AG04449 (cell line): ENCODE results near the gene KIF15.

ENCODE experiments used
- CTCF ChIA-PET: fragments of 350-600 bp; formaldehyde crosslinking; extraction: SDS; loops from one replicate; lab custom pipeline; 2021; ENCODE audit warnings: antibody characterized with exemption; lab: Yijun Ruan, JAX
- POLR2A ChIA-PET: fragments of 400-600, 350-600 bp; formaldehyde crosslinking; extraction: SDS; loops from one replicate; lab custom pipeline; 2020; ENCODE audit warnings: antibody characterized with exemption, inconsistent platforms; lab: Yijun Ruan, JAX
- DNase-seq: peaks from one replicate; pipeline ENCODE4 v3.0.0-alpha.2; 2010; ENCODE audit warnings: low read depth, low spot score
- H3K4me3 ChIP-seq: 2 replicates; pipeline ENCODE4 v1.5.1; 2011; ENCODE audit warnings: low read depth, mild to moderate bottlenecking, control low read depth, low read length
- CTCF ChIP-seq: IDR thresholded peaks from one replicate; pipeline ENCODE4 v1.5.1; 2011; ENCODE audit warnings: mild to moderate bottlenecking, moderate library complexity, low read length, control low read depth, inconsistent platforms; ENCODE audit not compliant: insufficient read depth; ENCODE audit errors: missing control alignments

The KIF15 gene

DNA sequence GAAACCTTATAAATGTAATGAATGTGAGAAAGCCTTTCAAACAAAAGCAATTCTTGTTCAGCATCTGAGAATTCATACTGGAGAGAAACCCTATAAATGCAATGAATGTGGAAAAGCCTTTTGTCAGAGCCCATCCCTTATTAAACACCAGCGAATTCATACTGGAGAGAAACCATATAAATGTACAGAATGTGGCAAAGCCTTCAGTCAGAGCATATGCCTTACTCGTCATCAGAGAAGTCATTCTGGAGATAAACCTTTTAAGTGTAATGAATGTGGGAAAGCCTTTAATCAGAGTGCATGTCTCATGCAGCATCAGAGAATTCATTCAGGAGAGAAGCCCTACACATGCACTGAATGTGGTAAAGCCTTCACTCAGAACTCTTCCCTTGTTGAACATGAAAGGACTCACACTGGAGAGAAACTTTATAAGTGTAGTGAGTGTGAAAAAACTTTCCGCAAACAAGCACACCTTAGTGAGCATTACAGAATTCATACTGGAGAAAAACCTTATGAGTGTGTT lies 26.9 kb upstream of the KIF15 start:
- H3K4me3 ChIP-seq, result no peak overlapping the region
- POLR2A ChIA-PET, result no interaction called here

DNA sequence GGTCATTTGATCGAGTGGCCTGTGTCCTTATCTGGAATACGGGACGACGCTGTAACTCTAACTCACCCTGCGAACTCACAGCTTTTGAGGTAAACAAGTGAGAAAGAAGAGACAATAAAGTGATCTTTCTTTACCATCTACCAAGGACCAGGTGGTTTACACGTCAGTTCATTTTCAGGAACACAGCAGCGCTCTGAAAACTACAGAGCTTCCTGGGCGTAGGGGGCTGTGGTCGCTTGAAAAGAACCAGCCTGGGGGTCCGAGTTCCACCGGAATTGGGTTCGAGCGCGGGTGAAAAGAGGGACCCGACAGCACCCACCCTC lies 532 bp upstream of the KIF15 start:
- CTCF ChIA-PET, result interaction anchor here (2.5 kb wide), 1 partner anchor 153 kb away, joined by 12 read pairs; no protein-coding TSS in a partner anchor

More for the DNA sequence above, 26.9 kb upstream of the KIF15 start:
- CTCF ChIA-PET, result no interaction called here
- no peak for TF ChIP-seq CTCF
- no peak for DNase-seq

DNA sequence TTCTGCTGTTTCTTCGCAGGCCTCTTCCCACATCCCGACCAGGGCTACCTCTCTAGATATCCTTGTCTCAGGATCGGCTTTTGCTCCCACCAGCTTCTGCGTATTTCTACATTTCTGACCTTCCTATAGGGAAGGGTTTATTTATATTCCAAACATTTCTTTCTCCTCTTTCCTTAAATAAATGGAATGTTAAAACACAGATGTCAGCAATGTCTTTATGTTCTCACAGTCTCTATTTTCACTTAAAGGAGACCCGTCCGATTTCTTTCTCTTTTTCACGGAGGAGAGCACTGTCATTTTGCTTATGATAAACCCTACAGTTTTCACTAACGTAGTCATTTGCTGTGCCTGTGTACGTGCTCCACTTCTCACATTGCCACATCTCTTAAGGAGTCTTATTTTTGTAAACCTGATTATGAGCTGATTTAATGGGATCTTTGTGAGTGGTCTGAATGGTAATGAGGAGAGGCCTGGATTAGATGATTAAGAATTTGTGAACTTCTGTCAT lies 630 bp downstream of the KIF15 start:
- no peak for TF ChIP-seq CTCF
- peak overlapping the region; percentile 91 for H3K4me3 ChIP-seq
- no peak for DNase-seq
- ChIA-PET POLR2A (interaction anchor here (0.6 to 1.8 kb wide), 3 partner anchors 50 to 132 kb away, joined by 3 to 4 read pairs (median 3); partner anchors contain the start of gene ZNF502), CTCF (interaction anchor here (0.7 to 2.5 kb wide), 5 partner anchors 11 to 231 kb away, joined by 3 to 12 read pairs (median 3); no protein-coding TSS in a partner anchor)

More for the DNA sequence above, 532 bp upstream of the KIF15 start:
- TF ChIP-seq CTCF, result no peak
- H3K4me3 ChIP-seq, result peak overlapping the region; percentile 91
- DNase-seq, result no peak
- POLR2A ChIA-PET, result interaction anchor here (0.6 to 1.8 kb wide), 3 partner anchors 25 to 658 kb away, joined by 3 to 4 read pairs (median 3); partner anchors contain the start of gene ZNF502

DNA sequence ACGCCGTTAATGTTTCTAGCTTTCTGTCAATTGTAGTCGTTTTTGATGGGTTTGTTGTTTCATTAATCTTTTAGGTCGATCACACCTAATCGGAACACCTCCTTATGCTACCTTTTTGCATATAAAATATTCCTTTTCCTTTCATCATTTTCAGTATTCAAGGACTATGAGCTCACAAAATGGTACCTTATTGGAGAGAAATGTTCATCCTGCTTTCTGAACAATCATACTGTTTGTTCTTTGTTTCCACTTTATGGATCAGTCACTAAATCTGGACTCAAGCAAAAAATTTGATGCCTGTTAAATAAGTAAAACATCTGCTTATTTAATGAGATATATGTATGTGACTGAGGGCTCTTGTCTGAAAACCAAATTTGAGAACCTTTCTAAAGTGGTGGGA lies 1.1 kb downstream of the KIF15 start:
- TF ChIP-seq CTCF, result no peak
- ChIA-PET POLR2A (interaction anchor here (0.6 kb wide), 1 partner anchor 74 kb away, joined by 3 read pairs; no protein-coding TSS in a partner anchor), CTCF (interaction anchor here (0.7 to 2.5 kb wide), 4 partner anchors 10 to 229 kb away, joined by 3 to 12 read pairs (median 4); no protein-coding TSS in a partner anchor)
- H3K4me3 ChIP-seq, result peak overlapping the region; percentile 91
- no peak for DNase-seq

- no peak overlapping the region for H3K4me3 ChIP-seq
- POLR2A ChIA-PET, result no interaction called here
- DNase-seq, result no peak
- CTCF ChIA-PET, result no interaction called here
- no peak for TF ChIP-seq CTCF
Observed at GRCh38 chr3:44764248-44764647, 2.7 kb downstream of the KIF15 start.

DNA sequence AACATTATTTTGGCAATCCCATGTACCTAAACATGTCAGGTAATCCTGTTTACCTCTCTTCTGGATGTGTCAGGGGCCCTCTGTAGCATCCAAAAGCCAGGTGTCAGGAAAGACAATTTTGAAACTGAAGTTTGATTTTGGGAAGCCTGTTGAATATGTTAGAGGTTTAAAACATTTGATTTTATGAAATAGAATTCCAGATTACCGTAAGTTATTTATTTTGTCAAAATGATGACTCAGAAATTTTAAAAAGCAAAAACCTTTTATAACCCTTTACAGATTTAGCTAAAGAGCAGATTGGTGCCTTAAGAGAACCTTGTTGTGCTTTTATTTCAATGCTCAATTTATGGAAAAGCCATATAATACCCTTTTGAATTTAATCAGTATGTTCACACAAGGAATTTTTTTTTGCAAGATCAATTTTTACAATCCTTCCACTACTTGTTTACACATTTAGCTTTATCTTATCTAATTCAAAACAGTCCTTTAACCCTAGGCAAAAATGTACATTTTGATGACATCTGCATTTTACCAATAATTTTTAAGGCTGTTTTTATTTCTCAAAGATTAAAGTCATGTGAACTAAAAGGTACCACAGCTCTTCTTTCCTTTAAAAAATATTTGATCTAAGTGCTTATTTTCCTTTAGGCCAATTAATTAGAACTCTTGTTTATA lies 10.0 kb downstream of the KIF15 start:
- no peak overlapping the region for H3K4me3 ChIP-seq
- ChIA-PET POLR2A (no interaction called here), CTCF (no interaction called here)
- no peak for DNase-seq
- TF ChIP-seq CTCF, result no peak
